Activated CD4-positive, alpha-beta T cell treated with anti-CD3 and anti-CD28 coated beads for 48 hours (primary cell): ENCODE measurements around the gene MSRB1.

ENCODE experiments used
- DNase-seq: peaks from one replicate; pipeline ENCODE4 v3.0.0-alpha.2; 2020

The MSRB1 gene

DNA sequence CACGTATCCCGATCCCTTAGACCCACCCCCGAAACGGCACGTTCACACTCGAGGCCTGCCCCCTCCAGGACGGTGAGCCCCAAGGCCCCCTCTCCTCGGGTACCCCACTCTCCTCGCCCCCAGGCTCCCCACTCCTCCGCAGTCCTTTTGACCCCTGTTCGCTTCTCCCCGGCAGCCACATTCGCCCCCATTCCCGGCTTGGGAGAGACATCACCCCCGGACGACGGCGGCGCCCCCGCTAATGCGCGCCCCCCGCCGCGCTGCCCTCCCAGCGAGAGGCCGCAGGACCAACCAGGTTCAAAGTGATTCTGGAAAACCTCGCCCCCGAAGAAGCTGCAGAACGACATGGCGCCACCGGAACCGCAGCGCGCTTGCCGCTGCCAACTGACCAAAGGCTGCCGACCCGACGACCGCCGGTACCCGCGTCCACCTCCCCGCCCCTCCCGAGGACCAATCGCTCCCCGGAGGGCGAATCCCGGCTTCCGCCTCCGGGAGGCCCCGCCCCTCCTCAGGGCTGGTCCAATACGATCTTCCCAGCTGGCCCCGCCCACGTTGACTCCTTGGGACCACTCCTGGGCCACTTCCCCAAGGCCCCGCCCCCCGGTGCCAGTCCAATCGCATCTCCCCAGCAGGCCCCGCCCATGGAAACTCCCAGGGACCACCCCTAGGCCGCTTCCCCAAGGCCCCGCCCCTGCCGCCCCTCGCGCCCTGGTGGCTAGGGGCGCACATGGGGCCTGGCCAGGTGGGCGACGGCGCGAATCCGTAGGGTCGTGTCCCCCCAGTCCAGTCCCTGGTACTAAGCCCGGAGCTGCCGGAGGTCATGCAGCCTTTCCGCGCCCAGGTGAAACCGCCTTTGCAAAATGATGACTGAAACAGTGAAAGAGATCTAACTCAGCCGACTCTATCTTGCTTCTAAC lies at the start of gene MSRB1:
MSRB1 (minus strand) TSS at position 390 of the 917 bp plus-strand sequence; CDS start at position 347, 43 bp downstream.
- peak; percentile 100 for DNase-seq

GRCh38 chr16:1991948-1992703 lies 49.1 kb upstream of the MSRB1 start:
- peak; percentile 99 for DNase-seq

DNA sequence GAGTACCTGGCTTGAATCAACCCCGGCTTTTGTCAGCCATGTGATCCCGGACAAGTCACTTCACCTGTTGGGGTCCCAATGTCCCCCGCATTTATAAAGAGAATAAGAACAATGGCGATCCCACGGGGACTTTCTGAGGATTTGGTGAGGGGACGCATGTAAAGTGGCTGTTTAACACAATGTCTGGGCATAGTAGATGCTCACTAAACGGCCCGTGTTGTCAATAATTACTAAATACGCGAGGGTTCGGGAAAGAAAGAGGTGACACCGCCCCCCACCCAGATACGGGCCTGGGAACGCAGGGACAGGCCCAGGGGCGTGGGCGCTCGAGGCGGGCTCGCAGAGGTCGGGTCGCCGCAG lies 48.6 kb upstream of the MSRB1 start:
- DNase-seq = no peak

GRCh38 chr16:1991135-1991551 lies 48.1 kb upstream of the MSRB1 start:
- no peak for DNase-seq

DNA sequence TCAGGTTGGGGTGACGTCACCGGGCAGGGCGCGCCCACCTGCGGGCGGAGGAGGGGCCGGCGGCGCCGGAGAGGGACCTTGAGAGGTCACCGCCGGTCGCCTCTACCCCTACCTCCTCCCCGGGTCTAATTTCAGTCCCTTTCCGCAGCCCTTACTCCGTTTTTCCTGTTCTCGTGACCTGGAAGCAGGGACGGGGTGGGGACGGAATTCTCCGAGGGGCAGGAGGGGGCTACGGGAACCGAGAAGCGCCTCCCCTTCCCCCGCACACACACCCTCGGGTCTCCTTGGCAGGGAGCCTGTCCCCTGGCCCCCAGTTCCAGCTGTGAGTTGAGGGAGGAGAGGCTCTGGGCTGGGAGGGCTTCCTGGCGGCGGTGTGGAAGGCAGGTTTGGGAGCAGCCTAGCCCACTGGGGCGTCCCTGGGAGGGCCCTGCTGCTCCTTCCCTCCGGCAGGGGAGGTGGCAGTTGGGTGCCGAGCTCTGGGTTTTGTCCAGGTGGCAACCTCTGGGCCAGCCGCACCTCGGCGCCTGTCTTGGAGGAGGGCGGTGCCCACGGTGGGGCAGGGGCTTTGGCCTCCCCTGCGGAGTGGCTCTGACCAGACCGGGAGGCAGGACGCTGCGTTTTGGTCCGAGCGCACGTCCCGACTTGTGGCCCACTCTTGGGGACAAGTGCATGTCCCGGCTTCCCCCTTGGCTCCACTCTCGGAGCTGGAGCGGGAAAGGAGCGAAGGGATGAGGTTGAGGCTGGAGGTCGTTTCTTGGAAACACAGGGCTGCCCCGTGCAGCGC lies 47.5 kb upstream of the MSRB1 start:
- DNase-seq = no peak

DNA sequence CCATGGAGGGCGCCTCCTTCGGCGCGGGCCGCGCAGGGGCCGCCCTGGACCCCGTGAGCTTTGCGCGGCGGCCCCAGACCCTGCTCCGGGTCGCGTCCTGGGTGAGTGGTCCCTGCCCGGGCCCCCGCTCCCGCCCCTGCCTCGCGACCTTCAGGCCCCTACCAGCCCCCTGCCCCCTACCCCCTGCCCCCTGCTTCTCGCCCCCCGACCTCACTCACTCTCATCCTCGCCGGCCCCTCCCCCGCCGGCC lies 47.0 kb upstream of the MSRB1 start:
- no peak for DNase-seq

- no peak for DNase-seq
Observed at GRCh38 chr16:1989209-1990100, 46.5 kb upstream of the MSRB1 start, which contains the start of gene SYNGR3. TSS of gene SYNGR3 (plus strand) at chr16:1989970. CDS start at chr16:1990103, 133 bp downstream.

DNA sequence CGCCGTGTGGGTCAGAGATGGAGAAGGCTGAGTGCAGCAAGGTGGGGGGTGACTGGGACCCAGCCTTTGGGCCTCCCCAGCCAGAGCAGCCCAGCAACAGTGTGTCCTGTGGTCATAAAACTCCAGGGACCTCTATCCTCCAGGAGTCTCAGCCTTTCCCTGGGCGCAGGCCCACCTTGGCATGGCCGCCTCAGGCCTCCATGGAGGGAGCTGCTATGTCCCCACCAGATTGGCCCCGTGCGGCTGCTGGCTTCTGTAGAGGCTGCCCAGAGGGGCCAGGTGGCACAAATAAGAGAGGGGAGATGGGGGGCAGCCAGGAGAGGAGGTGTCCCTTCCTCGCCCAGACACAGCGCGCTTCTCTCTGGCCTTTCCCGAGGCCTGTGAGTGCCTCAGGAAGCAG lies 44.2 kb upstream of the MSRB1 start:
- no peak for DNase-seq

- no peak for DNase-seq
Observed at GRCh38 chr16:1985466-1986150, 42.6 kb upstream of the MSRB1 start.

GRCh38 chr16:1984347-1985225 lies 41.6 kb upstream of the MSRB1 start:
- DNase-seq = no peak

GRCh38 chr16:1983544-1984346 lies 40.7 kb upstream of the MSRB1 start, which contains the start of gene GFER:
TSS of gene GFER (plus strand) at chr16:1984193. CDS start at chr16:1984219, 26 bp downstream.
- DNase-seq = peak; percentile 77

- no peak for DNase-seq
Observed at GRCh38 chr16:1982991-1983543, 40.1 kb upstream of the MSRB1 start.

DNA sequence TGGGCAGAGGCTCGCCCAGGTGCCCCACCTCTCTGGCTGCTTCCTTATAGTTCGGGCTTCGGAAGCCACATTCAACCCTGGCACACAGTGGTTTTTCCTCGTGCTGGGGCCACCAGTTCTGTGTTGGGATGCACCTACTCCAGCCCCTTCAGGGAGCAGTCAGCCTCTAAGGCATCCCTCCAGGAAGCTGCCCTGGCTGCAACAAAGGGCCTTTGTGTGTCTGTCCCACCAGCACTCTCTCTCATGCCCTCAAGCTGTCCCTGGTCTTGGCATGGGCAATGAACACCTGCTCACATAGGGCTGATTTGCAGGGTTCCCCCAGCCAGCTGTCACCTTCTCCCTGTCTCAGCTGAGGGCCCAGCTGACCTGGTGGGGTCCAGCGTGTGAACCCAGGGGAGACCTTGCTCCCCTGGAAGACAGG lies 39.0 kb upstream of the MSRB1 start:
- no peak for DNase-seq

DNA sequence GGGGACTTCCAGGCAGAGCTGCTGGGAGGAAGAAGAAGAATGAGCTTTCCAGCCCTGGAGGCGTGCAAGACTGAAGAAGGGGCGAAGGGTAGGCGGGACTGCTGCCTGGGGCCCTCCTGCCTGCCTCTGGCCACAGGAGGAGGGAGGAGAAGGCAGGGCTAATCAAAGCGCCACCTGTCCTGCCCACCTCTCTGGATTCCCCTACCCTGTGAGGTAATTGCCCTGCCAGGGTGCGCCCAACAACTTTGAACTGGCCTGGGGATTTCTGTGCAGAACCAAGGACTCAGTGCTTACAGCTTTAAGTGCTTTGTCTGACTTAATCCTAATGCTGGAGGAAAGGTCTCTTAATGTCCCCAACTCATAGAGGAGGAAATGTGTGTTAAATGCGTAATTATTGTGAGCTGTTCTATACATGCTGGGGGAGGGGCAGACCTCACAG lies 38.4 kb upstream of the MSRB1 start, which contains the start of gene NOXO1:
NOXO1 (minus strand) TSS at position 72 of the 439 bp plus-strand sequence. CDS start 290 bp downstream, outside the sequence.
- no peak for DNase-seq

GRCh38 chr16:1980770-1981087 lies 37.7 kb upstream of the MSRB1 start:
- DNase-seq = no peak

- DNase-seq = peak; percentile 36
Observed at GRCh38 chr16:1980030-1980769, 37.2 kb upstream of the MSRB1 start.

- peak; percentile 55 for DNase-seq
Observed at GRCh38 chr16:1979271-1980029, 36.5 kb upstream of the MSRB1 start.
